GM12865 (cell line): ENCODE measurements around the gene CPNE7.

ENCODE experiments used
- DNase-seq: peaks from one replicate; pipeline ENCODE4 v3.0.0; 2010; ENCODE audit warnings: low read depth
- H3K4me3 ChIP-seq: 2 replicates; pipeline ENCODE4 v1.5.1; 2011; ENCODE audit warnings: mild to moderate bottlenecking, low read depth, low read length, control low read depth
- TF ChIP-seq, protein P1 (sequence below): IDR thresholded peaks from 2 replicates; pipeline ENCODE4 v1.5.1; 2011; ENCODE audit warnings: low read length, control low read depth, low read depth, inconsistent platforms; ENCODE audit not compliant: insufficient read depth; ENCODE audit errors: missing control alignments

Gene CPNE7

DNA sequence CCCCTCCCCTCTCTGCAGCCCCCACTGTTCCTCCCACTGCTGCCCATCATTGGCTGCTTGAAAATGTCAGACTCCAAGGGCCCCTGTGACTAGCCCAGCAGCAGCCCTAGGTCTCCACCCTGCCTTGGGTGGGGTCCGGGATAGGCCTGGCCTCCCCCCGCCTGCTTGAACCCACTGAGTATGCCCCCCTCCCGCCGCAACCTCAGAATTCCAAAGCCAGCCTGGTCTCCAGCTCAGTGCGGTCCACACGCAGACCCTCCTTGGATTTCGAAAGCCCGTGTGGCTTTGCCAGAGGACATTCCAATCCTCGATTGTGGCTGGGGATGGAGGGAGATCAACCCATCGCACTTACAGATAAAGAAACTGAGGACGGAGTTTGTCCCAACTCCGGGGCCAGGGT is 44.3 kb downstream of the CPNE7 start:
- H3K4me3 ChIP-seq, result no peak overlapping the region
- DNase-seq, result no peak
- TF ChIP-seq, protein P1, sequence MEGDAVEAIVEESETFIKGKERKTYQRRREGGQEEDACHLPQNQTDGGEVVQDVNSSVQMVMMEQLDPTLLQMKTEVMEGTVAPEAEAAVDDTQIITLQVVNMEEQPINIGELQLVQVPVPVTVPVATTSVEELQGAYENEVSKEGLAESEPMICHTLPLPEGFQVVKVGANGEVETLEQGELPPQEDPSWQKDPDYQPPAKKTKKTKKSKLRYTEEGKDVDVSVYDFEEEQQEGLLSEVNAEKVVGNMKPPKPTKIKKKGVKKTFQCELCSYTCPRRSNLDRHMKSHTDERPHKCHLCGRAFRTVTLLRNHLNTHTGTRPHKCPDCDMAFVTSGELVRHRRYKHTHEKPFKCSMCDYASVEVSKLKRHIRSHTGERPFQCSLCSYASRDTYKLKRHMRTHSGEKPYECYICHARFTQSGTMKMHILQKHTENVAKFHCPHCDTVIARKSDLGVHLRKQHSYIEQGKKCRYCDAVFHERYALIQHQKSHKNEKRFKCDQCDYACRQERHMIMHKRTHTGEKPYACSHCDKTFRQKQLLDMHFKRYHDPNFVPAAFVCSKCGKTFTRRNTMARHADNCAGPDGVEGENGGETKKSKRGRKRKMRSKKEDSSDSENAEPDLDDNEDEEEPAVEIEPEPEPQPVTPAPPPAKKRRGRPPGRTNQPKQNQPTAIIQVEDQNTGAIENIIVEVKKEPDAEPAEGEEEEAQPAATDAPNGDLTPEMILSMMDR, result no peak

DNA sequence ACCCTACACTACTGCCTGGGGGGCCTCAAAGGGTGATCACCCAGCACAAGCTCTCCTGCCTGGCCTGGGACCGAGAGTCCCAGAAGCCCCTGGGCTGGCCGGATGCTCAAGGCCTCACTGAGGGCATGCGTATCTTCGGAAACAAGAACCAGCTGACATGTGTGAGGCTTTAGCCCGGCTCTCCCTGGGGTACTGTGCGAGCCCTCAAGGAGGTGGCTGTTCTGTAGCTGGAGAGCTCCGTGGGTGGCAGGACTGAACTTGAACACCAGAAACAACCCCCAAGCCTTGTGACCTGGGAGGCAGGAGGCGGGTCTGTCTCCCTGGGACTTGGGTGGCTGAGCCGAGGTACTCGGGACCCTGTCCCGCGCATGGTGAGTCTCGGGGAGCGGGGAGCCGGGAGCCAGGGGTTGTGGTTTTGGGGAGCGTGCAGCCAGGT is 44.9 kb downstream of the CPNE7 start:
- TF ChIP-seq, protein P1, result no peak
- no peak for DNase-seq

GRCh38 chr16:89621136-89621697 is 45.7 kb downstream of the CPNE7 start:
- TF ChIP-seq, protein P1, result no peak
- H3K4me3 ChIP-seq, result no peak overlapping the region
- no peak for DNase-seq

More for the DNA sequence above, 44.9 kb downstream of the CPNE7 start:
- no peak overlapping the region for H3K4me3 ChIP-seq

- TF ChIP-seq, protein P1, result no peak
- H3K4me3 ChIP-seq, result no peak overlapping the region
- no peak for DNase-seq
Observed at GRCh38 chr16:89621698-89622409, 46.3 kb downstream of the CPNE7 start.

GRCh38 chr16:89623511-89624261 is 48.1 kb downstream of the CPNE7 start:
- no peak for DNase-seq
- no peak overlapping the region for H3K4me3 ChIP-seq
- TF ChIP-seq, protein P1, result no peak

- DNase-seq, result no peak
- H3K4me3 ChIP-seq, result no peak overlapping the region
- TF ChIP-seq, protein P1, result no peak
Observed at GRCh38 chr16:89624777-89625761, 49.5 kb downstream of the CPNE7 start.
